Endodermal cell (in vitro differentiated cells): Measurements from ENCODE around the gene NCAM2. TPM values are rescaled to one million over a fixed set of nuclear protein-coding genes. Genes with fewer than 3 reads are reported as not detected.

ENCODE experiments used
- DNase-seq: peaks from one replicate; pipeline ENCODE4 v3.0.0-alpha.2; 2017
- H3K27ac ChIP-seq: 2 replicates; pipeline ENCODE4 v1.5.1; 2013; ENCODE audit warnings: mild to moderate bottlenecking, low read depth, low read length, moderate library complexity
- H3K27me3 ChIP-seq: 2 replicates; pipeline ENCODE4 v1.6.1; 2013; ENCODE audit warnings: mild to moderate bottlenecking, low read length, moderate library complexity; ENCODE audit not compliant: insufficient read depth, control insufficient read depth, poor library complexity, severe bottlenecking
- H3K36me3 ChIP-seq: 2 replicates; pipeline ENCODE4 v1.7.0; 2013; ENCODE audit warnings: mild to moderate bottlenecking, low read length, moderate library complexity; ENCODE audit not compliant: control insufficient read depth, insufficient read depth
- H3K4me1 ChIP-seq: one replicate; pipeline ENCODE4 v1.7.0; 2013; ENCODE audit warnings: low read length; ENCODE audit not compliant: control insufficient read depth, insufficient read depth
- H3K4me3 ChIP-seq: 2 replicates; pipeline ENCODE4 v1.5.1; 2013; ENCODE audit warnings: mild to moderate bottlenecking, low read length, moderate library complexity
- H3K9ac ChIP-seq: 2 replicates; pipeline ENCODE4 v1.6.1; 2013; ENCODE audit warnings: mild to moderate bottlenecking, low read length, moderate library complexity; ENCODE audit not compliant: poor library complexity, severe bottlenecking; ENCODE audit errors: extremely low read depth
- H3K9me3 ChIP-seq: 2 replicates; pipeline ENCODE4 v1.6.1; 2013; ENCODE audit warnings: mild to moderate bottlenecking, low read length, moderate library complexity; ENCODE audit not compliant: control insufficient read depth
- H3K27ac Mint-ChIP-seq: 2 replicates; pipeline ENCODE4 v1.8.0; 2020; ENCODE audit warnings: mixed read lengths
- H3K27me3 Mint-ChIP-seq: 2 replicates; pipeline ENCODE4 v1.8.0; 2021; ENCODE audit warnings: mild to moderate bottlenecking, mixed read lengths; ENCODE audit not compliant: insufficient read depth
- H3K36me3 Mint-ChIP-seq: 2 replicates; pipeline ENCODE4 v1.8.0; 2020; ENCODE audit warnings: low read depth, mixed read lengths
- H3K4me1 Mint-ChIP-seq: 2 replicates; pipeline ENCODE4 v1.8.0; 2020; ENCODE audit warnings: mixed read lengths
- H3K4me3 Mint-ChIP-seq: 2 replicates; pipeline ENCODE4 v1.8.0; 2020; ENCODE audit warnings: mild to moderate bottlenecking, moderate library complexity, mixed read lengths
- H3K9me3 Mint-ChIP-seq: 2 replicates; pipeline ENCODE4 v1.8.0; 2020; ENCODE audit warnings: mild to moderate bottlenecking, mixed read lengths
- CTCF ChIP-seq: fragments of 200-600 bp; sonication (generic); conservative IDR thresholded peaks from 2 replicates; pipeline ENCODE4 v1.5.0; 2021; ENCODE audit warnings: antibody characterized with exemption, mild to moderate bottlenecking
- WGBS, 2 experiments: methylation state at CpG; one replicate each; pipeline versions ENCODE4 v1.1.5 to v1.1.7; 2013; ENCODE audit warnings: missing lambda C conversion rate in 2 of 2, mixed read lengths in 1 of 2; ENCODE audit not compliant: insufficient coverage in 1 of 2, insufficient read length in 1 of 2; 5-methylcytosine and 5-hydroxymethylcytosine counted together
- total RNA-seq, 2 donors: library from RNA; stranded (reverse); fragmentation: NEBNext Ultra II Directional in 1 of 2; extraction: Animal tissue kit (Norgen Biotek cat#: 25700) in 1 of 2; gene quantifications; 2 replicates in 1 of 2; 3 replicates in 1 of 2; pipeline ENCODE4 v1.2.1, GENCODE V29; 2021

Gene NCAM2
- total RNA-seq, 2 donors from 2014 or later, result 0.46 to 0.69 TPM

- no peak for TF ChIP-seq CTCF
- no peaks in the 10 kb centered on the region for H3K36me3 Mint-ChIP-seq
- no CpG with 5 or more reads among the region's 3 CpGs for WGBS, 2 experiments
Measured at GRCh38 chr21:21384977-21385376, 386.8 kb downstream of the NCAM2 start.

GRCh38 chr21:21385404-21385803 lies 387.2 kb downstream of the NCAM2 start:
- Mint-ChIP-seq H3K4me1 (no peaks in the 10 kb centered on the region), H3K27ac (no peak overlapping the region), H3K36me3 (no peaks in the 10 kb centered on the region), H3K4me3 (no peak overlapping the region), H3K9me3 (peaks cover 3% of the 10 kb centered on the region), H3K27me3 (no peaks in the 10 kb centered on the region)
- H3K36me3 ChIP-seq, result no peaks in the 10 kb centered on the region
- no peak for TF ChIP-seq CTCF
- no peak overlapping the region for H3K27ac ChIP-seq
- no peak overlapping the region for H3K9ac ChIP-seq
- 70 to 100% methylated on average over 1 to 3 of the region's 3 CpGs for WGBS, 2 experiments
- H3K4me3 ChIP-seq, result no peak overlapping the region
- no peaks in the 10 kb centered on the region for H3K9me3 ChIP-seq
- no peaks in the 10 kb centered on the region for H3K4me1 ChIP-seq
- H3K27me3 ChIP-seq, result no peaks in the 10 kb centered on the region
- no peak for DNase-seq

More at GRCh38 chr21:21384977-21385376, 386.8 kb downstream of the NCAM2 start:
- H3K27ac Mint-ChIP-seq, result no peak overlapping the region
- no peaks in the 10 kb centered on the region for H3K9me3 Mint-ChIP-seq
- H3K27ac ChIP-seq, result no peak overlapping the region
- H3K4me1 Mint-ChIP-seq, result no peaks in the 10 kb centered on the region
- H3K4me1 ChIP-seq, result no peaks in the 10 kb centered on the region
- no peaks in the 10 kb centered on the region for H3K27me3 ChIP-seq
- no peaks in the 10 kb centered on the region for H3K27me3 Mint-ChIP-seq
- no peak overlapping the region for H3K9ac ChIP-seq
- H3K4me3 Mint-ChIP-seq, result no peak overlapping the region
- H3K4me3 ChIP-seq, result no peak overlapping the region
- DNase-seq, result no peak
- no peaks in the 10 kb centered on the region for H3K9me3 ChIP-seq
- H3K36me3 ChIP-seq, result no peaks in the 10 kb centered on the region

- Mint-ChIP-seq H3K36me3 (no peaks in the 10 kb centered on the region), H3K27me3 (no peaks in the 10 kb centered on the region), H3K9me3 (peaks cover 16% of the 10 kb centered on the region), H3K27ac (no peak overlapping the region), H3K4me3 (no peak overlapping the region), H3K4me1 (no peaks in the 10 kb centered on the region)
- no peaks in the 10 kb centered on the region for H3K9me3 ChIP-seq
- 86 to 94% methylated on average over 3 of the region's 3 CpGs for WGBS, 2 experiments
- H3K9ac ChIP-seq, result no peak overlapping the region
- H3K27ac ChIP-seq, result no peak overlapping the region
- H3K4me1 ChIP-seq, result no peaks in the 10 kb centered on the region
- H3K4me3 ChIP-seq, result no peak overlapping the region
- H3K36me3 ChIP-seq, result no peaks in the 10 kb centered on the region
- H3K27me3 ChIP-seq, result no peaks in the 10 kb centered on the region
- no peak for TF ChIP-seq CTCF
- DNase-seq, result no peak
Measured at GRCh38 chr21:21387916-21388315, 389.7 kb downstream of the NCAM2 start.
